ENCODE measurements around the gene ATG5.
"Not testable (repeated sequence)": the region's sequence is repeated elsewhere in the genome, so short reads cannot be mapped to it uniquely, and the experiment has no call there.

Gene ATG5

GRCh38 chr6:106156413-106156812 lies 169.1 kb downstream of the ATG5 start:
- no peak for TF ChIP-seq CTCF (IDR thresholded peaks at IDR 0.05)
- no peak for TF ChIP-seq ZFX (IDR thresholded peaks at IDR 0.05; ENCODE audit: borderline replicate concordance)
- H3K27ac ChIP-seq = no peak overlapping the region

GRCh38 chr6:106155219-106155830 lies 170.2 kb downstream of the ATG5 start:
- no peak overlapping the region for H3K27ac ChIP-seq
- TF ChIP-seq CTCF (IDR thresholded peaks at IDR 0.05) (no peak), ZFX (IDR thresholded peaks at IDR 0.05; ENCODE audit: borderline replicate concordance) (no peak)

GRCh38 chr6:106154326-106154725 lies 171.2 kb downstream of the ATG5 start:
- no peak for TF ChIP-seq CTCF (IDR thresholded peaks at IDR 0.05)
- TF ChIP-seq ZFX (IDR thresholded peaks at IDR 0.05; ENCODE audit: borderline replicate concordance) = no peak
- no peak overlapping the region for H3K27ac ChIP-seq

GRCh38 chr6:106152952-106153351 lies 172.6 kb downstream of the ATG5 start:
- TF ChIP-seq ZFX (IDR thresholded peaks at IDR 0.05; ENCODE audit: borderline replicate concordance) (no peak), CTCF (IDR thresholded peaks at IDR 0.05) (no peak)
- H3K27ac ChIP-seq = no peak overlapping the region

- H3K27ac ChIP-seq = not testable (repeated sequence)
These were observed 173.1 kb downstream of the ATG5 start for GRCh38 chr6:106152476-106152875.

- H3K27ac ChIP-seq = no peak overlapping the region
- TF ChIP-seq ZFX (IDR thresholded peaks at IDR 0.05; ENCODE audit: borderline replicate concordance) = no peak
- TF ChIP-seq CTCF (IDR thresholded peaks at IDR 0.05) = no peak
These were observed 176.0 kb downstream of the ATG5 start for GRCh38 chr6:106149472-106150069.

GRCh38 chr6:106147476-106147875 lies 178.1 kb downstream of the ATG5 start:
- H3K27ac ChIP-seq = no peak overlapping the region
- TF ChIP-seq ZFX (IDR thresholded peaks at IDR 0.05; ENCODE audit: borderline replicate concordance) = no peak
- TF ChIP-seq CTCF (IDR thresholded peaks at IDR 0.05) = no peak
